ENCODE measurements around the gene UNC13C.

The UNC13C gene

DNA sequence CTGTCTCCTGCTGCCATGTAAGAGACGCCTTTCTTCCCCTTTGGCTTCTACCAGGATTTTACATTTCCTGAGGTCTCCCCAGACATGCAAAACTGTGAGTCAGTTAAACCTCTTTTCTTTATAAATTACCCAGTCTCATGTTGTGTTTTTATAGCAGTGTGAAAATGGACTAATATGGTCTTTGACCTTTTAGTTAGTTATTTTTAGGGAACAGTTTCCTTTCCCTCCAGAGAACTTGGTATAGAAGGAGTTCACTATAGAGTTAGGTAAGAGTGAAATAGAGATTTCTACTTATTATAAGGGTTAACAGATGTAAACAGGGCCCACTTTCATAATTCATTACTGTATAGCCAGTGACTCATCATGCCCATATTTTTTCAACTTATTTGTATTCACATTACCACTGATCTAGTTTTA is 170.9 kb downstream of the UNC13C start:
- TF ChIP-seq, protein P1, sequence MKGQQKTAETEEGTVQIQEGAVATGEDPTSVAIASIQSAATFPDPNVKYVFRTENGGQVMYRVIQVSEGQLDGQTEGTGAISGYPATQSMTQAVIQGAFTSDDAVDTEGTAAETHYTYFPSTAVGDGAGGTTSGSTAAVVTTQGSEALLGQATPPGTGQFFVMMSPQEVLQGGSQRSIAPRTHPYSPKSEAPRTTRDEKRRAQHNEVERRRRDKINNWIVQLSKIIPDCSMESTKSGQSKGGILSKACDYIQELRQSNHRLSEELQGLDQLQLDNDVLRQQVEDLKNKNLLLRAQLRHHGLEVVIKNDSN (IDR thresholded peaks at IDR 0.05) = no peak
- no peak for TF ChIP-seq ZBTB7A (IDR thresholded peaks at IDR 0.05; ENCODE audit: low read depth)
- no peak for TF ChIP-seq FOXM1 (IDR thresholded peaks at IDR 0.05; ENCODE audit: borderline replicate concordance, low read depth)
- TF ChIP-seq YY1 (IDR thresholded peaks at IDR 0.05; ENCODE audit: low read depth) = no peak
- TF ChIP-seq NFIC (IDR thresholded peaks at IDR 0.05) = no peak
- no peak for TF ChIP-seq TCF12 (IDR thresholded peaks at IDR 0.05; ENCODE audit: low read depth)
- no peak for TF ChIP-seq RAD21 (IDR thresholded peaks at IDR 0.05; ENCODE audit: low read depth)
- TF ChIP-seq EP300 (IDR thresholded peaks at IDR 0.05; ENCODE audit: borderline replicate concordance) = no peak
- no peak for TF ChIP-seq EGR1 (IDR thresholded peaks at IDR 0.05)
- TF ChIP-seq, protein P2, sequence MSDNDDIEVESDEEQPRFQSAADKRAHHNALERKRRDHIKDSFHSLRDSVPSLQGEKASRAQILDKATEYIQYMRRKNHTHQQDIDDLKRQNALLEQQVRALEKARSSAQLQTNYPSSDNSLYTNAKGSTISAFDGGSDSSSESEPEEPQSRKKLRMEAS (IDR thresholded peaks at IDR 0.05) = no peak
- TF ChIP-seq CREB1 (IDR thresholded peaks at IDR 0.05; ENCODE audit: low read depth) = no peak
- TF ChIP-seq, protein P3, sequence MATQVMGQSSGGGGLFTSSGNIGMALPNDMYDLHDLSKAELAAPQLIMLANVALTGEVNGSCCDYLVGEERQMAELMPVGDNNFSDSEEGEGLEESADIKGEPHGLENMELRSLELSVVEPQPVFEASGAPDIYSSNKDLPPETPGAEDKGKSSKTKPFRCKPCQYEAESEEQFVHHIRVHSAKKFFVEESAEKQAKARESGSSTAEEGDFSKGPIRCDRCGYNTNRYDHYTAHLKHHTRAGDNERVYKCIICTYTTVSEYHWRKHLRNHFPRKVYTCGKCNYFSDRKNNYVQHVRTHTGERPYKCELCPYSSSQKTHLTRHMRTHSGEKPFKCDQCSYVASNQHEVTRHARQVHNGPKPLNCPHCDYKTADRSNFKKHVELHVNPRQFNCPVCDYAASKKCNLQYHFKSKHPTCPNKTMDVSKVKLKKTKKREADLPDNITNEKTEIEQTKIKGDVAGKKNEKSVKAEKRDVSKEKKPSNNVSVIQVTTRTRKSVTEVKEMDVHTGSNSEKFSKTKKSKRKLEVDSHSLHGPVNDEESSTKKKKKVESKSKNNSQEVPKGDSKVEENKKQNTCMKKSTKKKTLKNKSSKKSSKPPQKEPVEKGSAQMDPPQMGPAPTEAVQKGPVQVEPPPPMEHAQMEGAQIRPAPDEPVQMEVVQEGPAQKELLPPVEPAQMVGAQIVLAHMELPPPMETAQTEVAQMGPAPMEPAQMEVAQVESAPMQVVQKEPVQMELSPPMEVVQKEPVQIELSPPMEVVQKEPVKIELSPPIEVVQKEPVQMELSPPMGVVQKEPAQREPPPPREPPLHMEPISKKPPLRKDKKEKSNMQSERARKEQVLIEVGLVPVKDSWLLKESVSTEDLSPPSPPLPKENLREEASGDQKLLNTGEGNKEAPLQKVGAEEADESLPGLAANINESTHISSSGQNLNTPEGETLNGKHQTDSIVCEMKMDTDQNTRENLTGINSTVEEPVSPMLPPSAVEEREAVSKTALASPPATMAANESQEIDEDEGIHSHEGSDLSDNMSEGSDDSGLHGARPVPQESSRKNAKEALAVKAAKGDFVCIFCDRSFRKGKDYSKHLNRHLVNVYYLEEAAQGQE (IDR thresholded peaks at IDR 0.05; ENCODE audit: low read depth) = no peak
- TF ChIP-seq CEBPB (IDR thresholded peaks at IDR 0.05) = no peak
- TF ChIP-seq TEAD4 (IDR thresholded peaks at IDR 0.05) = no peak
- no peak for TF ChIP-seq TAF1 (IDR thresholded peaks at IDR 0.05; ENCODE audit: low read depth)

DNA sequence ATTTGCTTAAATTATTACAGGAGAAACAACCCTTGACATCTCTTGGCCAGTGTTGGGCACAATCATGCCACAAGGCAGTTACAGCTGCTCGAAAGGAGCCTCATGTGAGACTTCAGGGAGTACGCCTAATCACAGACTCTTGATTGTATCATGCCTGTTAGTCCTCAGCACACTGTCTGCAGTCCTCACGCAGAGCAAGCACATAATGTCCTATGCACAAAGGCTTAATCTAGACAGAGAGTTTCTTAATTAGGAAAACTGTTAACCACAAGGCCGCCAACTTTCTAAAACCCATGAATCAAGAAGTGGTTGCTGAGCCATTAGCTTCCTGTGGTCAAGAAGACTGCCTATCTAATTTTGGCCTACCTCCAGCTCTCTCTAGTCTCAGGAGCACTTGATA is 172.0 kb downstream of the UNC13C start:
- TF ChIP-seq EGR1 (IDR thresholded peaks at IDR 0.05) (no peak), EP300 (IDR thresholded peaks at IDR 0.05; ENCODE audit: borderline replicate concordance) (no peak), CREB1 (IDR thresholded peaks at IDR 0.05; ENCODE audit: low read depth) (no peak)
- TF ChIP-seq, protein P2 (IDR thresholded peaks at IDR 0.05) = no peak

DNA sequence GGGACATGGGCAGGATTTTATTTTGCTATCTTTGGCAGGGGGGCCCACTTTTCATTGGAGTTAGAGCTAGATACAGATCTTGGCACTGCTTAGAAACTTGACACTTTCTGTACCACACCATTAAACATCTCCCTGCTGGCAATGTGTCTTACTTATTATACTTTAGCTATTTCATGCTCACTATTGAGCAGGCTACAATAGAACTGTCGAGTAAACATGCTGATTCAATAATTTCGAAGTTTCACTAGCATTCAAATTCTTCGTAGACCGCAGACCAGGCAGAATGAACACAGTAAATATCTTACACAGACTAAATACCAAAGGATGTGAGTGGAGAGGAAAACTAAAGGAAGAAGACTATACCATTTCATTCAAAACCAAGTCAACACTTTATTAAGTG is 180.8 kb downstream of the UNC13C start:
- TF ChIP-seq, protein P1 (IDR thresholded peaks at IDR 0.05) = no peak
- TF ChIP-seq, protein P3 (IDR thresholded peaks at IDR 0.05; ENCODE audit: low read depth) = no peak
- TF ChIP-seq, protein P2 (IDR thresholded peaks at IDR 0.05) = no peak
- TF ChIP-seq NFIC (IDR thresholded peaks at IDR 0.05) (no peak), EGR1 (IDR thresholded peaks at IDR 0.05) (no peak)

DNA sequence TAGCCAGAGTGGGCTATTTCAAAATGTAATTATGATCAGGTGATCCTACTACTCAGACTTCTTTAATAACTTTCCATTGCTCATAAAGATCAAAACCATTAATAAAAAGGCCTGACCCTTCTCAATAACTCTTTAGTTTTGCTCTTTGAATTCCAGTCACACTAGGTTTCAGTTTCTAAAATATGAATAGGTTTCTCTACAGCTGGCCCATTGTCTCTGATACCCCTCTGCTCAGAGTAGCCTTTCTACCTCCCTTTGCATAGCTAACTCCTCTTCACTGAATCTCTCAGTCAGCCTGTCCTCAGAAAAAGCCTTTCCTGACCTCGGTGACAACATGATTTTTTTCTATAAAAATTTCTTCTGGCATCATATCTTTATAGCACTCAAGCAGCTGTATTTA is 209.1 kb downstream of the UNC13C start:
- TF ChIP-seq CEBPB (IDR thresholded peaks at IDR 0.05) (no peak), TEAD4 (IDR thresholded peaks at IDR 0.05) (no peak)
- TF ChIP-seq, protein P1 (IDR thresholded peaks at IDR 0.05) = no peak

DNA sequence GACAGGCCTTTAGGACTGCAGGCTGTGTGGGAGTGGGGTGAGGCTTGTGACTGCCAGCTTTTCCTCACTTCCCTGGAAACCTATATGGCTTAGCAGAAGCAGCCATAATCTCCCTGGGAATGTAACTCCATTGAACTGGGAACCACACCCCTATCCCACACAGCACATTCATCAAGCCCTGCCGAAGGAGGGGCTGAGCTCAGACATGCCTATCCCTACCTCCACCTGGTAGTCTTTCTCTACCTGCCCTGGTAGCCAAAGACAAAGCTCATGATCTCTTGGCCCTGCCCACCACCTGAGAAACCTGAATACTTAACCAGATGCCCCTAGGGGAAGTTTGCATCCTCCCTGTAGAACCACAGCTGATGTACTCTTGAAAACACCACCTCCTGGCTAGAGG is 219.8 kb downstream of the UNC13C start:
- TF ChIP-seq NFIC (IDR thresholded peaks at IDR 0.05) (no peak), YY1 (IDR thresholded peaks at IDR 0.05; ENCODE audit: low read depth) (no peak), EP300 (IDR thresholded peaks at IDR 0.05; ENCODE audit: borderline replicate concordance) (no peak), ZBTB7A (IDR thresholded peaks at IDR 0.05; ENCODE audit: low read depth) (no peak), CEBPB (IDR thresholded peaks at IDR 0.05) (no peak), EGR1 (IDR thresholded peaks at IDR 0.05) (no peak), TEAD4 (IDR thresholded peaks at IDR 0.05) (no peak), CREB1 (IDR thresholded peaks at IDR 0.05; ENCODE audit: low read depth) (no peak), FOXM1 (IDR thresholded peaks at IDR 0.05; ENCODE audit: borderline replicate concordance, low read depth) (no peak), TAF1 (IDR thresholded peaks at IDR 0.05; ENCODE audit: low read depth) (no peak), RAD21 (IDR thresholded peaks at IDR 0.05; ENCODE audit: low read depth) (no peak)
- TF ChIP-seq, protein P1 (IDR thresholded peaks at IDR 0.05) = no peak
- TF ChIP-seq, protein P3 (IDR thresholded peaks at IDR 0.05; ENCODE audit: low read depth) = no peak

All from Ishikawa (cell line).